Stomach smooth muscle (tissue), 2 donors: Measurements from ENCODE around the gene CCL14.
"Not testable (repeated sequence)": the region's sequence is repeated elsewhere in the genome, so short reads cannot be mapped to it uniquely, and the experiment has no call there.

Source experiments
- H3K27ac ChIP-seq: one replicate; pipeline ENCODE4 v1.7.0; 2013; ENCODE audit warnings: mild to moderate bottlenecking, low read length, inconsistent platforms
- H3K27me3 ChIP-seq, 2 donors: one replicate each; pipeline ENCODE4 v1.7.0; 2013; ENCODE audit warnings: low read length in 2 of 2; ENCODE audit not compliant: insufficient read depth in 2 of 2, control insufficient read depth in 1 of 2
- H3K36me3 ChIP-seq, 2 donors: one replicate each; pipeline ENCODE4 v1.7.0; 2013; ENCODE audit warnings: low read length in 2 of 2; ENCODE audit not compliant: control insufficient read depth in 2 of 2, insufficient read depth in 2 of 2
- H3K4me1 ChIP-seq: one replicate; pipeline ENCODE4 v1.7.0; 2013; ENCODE audit warnings: low read length; ENCODE audit not compliant: control insufficient read depth, insufficient read depth
- H3K4me3 ChIP-seq, 2 donors: one replicate each; pipeline ENCODE4 v1.7.0; 2013; ENCODE audit warnings: low read length in 2 of 2
- H3K9ac ChIP-seq, 2 donors: one replicate each; pipeline ENCODE4 v1.7.0; 2013; ENCODE audit warnings: low read length in 2 of 2, mild to moderate bottlenecking in 1 of 2
- H3K9me3 ChIP-seq, 2 donors: one replicate each; pipeline ENCODE4 v1.7.0; 2013; ENCODE audit warnings: low read length in 2 of 2; ENCODE audit not compliant: control insufficient read depth in 2 of 2
- donor health status: healthy.
- donor health status: Pancreatic carcinoma.

Gene CCL14

GRCh38 chr17:35986643-35987042 lies at the start of gene CCL14:
CCL14 (minus strand) TSS chr17:35986729; CDS start chr17:35986649, 80 bp downstream.
- H3K4me3 ChIP-seq: peak within 1 kb of the TSS in 1 of 2 donors; percentile 44
- H3K27ac ChIP-seq: no peak within 1 kb of the TSS
- no peaks in the 10 kb centered on the region for H3K36me3 ChIP-seq

GRCh38 chr17:36036235-36036634 lies 49.7 kb upstream of the CCL14 start:
- no peak overlapping the region for H3K27ac ChIP-seq

More at GRCh38 chr17:35986643-35987042, at the start of gene CCL14:
- Histone ChIP-seq H3K4me1 (no peaks in the 10 kb centered on the region), H3K9ac (no peak within 1 kb of the TSS), H3K27me3 (peaks cover 0 to 3% of the 10 kb centered on the region in 2 donors), H3K9me3 (no peaks in the 10 kb centered on the region)

GRCh38 chr17:36034127-36034526 lies 47.6 kb upstream of the CCL14 start:
- H3K9ac ChIP-seq: no peak overlapping the region
- no peaks in the 10 kb centered on the region for H3K4me1 ChIP-seq
- H3K27ac ChIP-seq: no peak overlapping the region
- no peaks in the 10 kb centered on the region for H3K27me3 ChIP-seq
- no peak overlapping the region for H3K4me3 ChIP-seq
- no peaks in the 10 kb centered on the region for H3K36me3 ChIP-seq
- no peaks in the 10 kb centered on the region for H3K9me3 ChIP-seq

More at GRCh38 chr17:36036235-36036634, 49.7 kb upstream of the CCL14 start:
- no peaks in the 10 kb centered on the region for H3K36me3 ChIP-seq
- H3K27me3 ChIP-seq: no peaks in the 10 kb centered on the region
- no peaks in the 10 kb centered on the region for H3K4me1 ChIP-seq
- H3K9me3 ChIP-seq: no peaks in the 10 kb centered on the region
- H3K9ac ChIP-seq: no peak overlapping the region
- no peak overlapping the region for H3K4me3 ChIP-seq

- no peak overlapping the region for H3K9ac ChIP-seq
Observed at GRCh38 chr17:36030956-36031355, 44.4 kb upstream of the CCL14 start.

GRCh38 chr17:36027761-36028160 lies 41.2 kb upstream of the CCL14 start:
- Histone ChIP-seq H3K9me3 (no peaks in the 10 kb centered on the region), H3K9ac (no peak overlapping the region), H3K27me3 (peaks cover 0 to 4% of the 10 kb centered on the region in 2 donors), H3K27ac (no peak overlapping the region), H3K4me1 (no peaks in the 10 kb centered on the region), H3K4me3 (no peak overlapping the region), H3K36me3 (no peaks in the 10 kb centered on the region)

More at GRCh38 chr17:36030956-36031355, 44.4 kb upstream of the CCL14 start:
- Histone ChIP-seq H3K36me3 (no peaks in the 10 kb centered on the region), H3K27me3 (no peaks in the 10 kb centered on the region), H3K9me3 (no peaks in the 10 kb centered on the region), H3K4me1 (no peaks in the 10 kb centered on the region), H3K27ac (no peak overlapping the region), H3K4me3 (no peak overlapping the region)

GRCh38 chr17:36024106-36024869 lies 37.8 kb upstream of the CCL14 start:
- no peaks in the 10 kb centered on the region for H3K36me3 ChIP-seq
- H3K27me3 ChIP-seq: peaks cover 0 to 4% of the 10 kb centered on the region in 2 donors
- no peak overlapping the region for H3K4me3 ChIP-seq

GRCh38 chr17:36019423-36019822 lies 32.9 kb upstream of the CCL14 start:
- Histone ChIP-seq H3K9ac (no peak overlapping the region), H3K27me3 (peaks cover 0 to 7% of the 10 kb centered on the region in 2 donors), H3K4me3 (no peak overlapping the region), H3K9me3 (no peaks in the 10 kb centered on the region), H3K27ac (no peak overlapping the region), H3K36me3 (no peaks in the 10 kb centered on the region), H3K4me1 (no peaks in the 10 kb centered on the region)

More at GRCh38 chr17:36024106-36024869, 37.8 kb upstream of the CCL14 start:
- Histone ChIP-seq H3K9ac (no peak overlapping the region), H3K27ac (no peak overlapping the region), H3K9me3 (no peaks in the 10 kb centered on the region), H3K4me1 (no peaks in the 10 kb centered on the region)

GRCh38 chr17:36017799-36018198 lies 31.3 kb upstream of the CCL14 start, which contains the start of gene CCL23:
CCL23 (minus strand) TSS chr17:36017972; CDS start chr17:36017897, 75 bp downstream.
- Histone ChIP-seq H3K27me3 (peaks cover 0 to 3% of the 10 kb centered on the region in 2 donors), H3K36me3 (no peaks in the 10 kb centered on the region), H3K9me3 (no peaks in the 10 kb centered on the region), H3K27ac (no peak within 1 kb of the TSS), H3K4me3 (no peak within 1 kb of the TSS), H3K9ac (no peak within 1 kb of the TSS), H3K4me1 (no peaks in the 10 kb centered on the region)

- H3K9ac ChIP-seq: no peak overlapping the region
- H3K36me3 ChIP-seq: no peaks in the 10 kb centered on the region
- H3K9me3 ChIP-seq: peaks cover 7 to 10% of the 10 kb centered on the region in 2 donors
- H3K27me3 ChIP-seq: peaks cover 0 to 6% of the 10 kb centered on the region in 2 donors
- H3K4me3 ChIP-seq: no peak overlapping the region
- H3K27ac ChIP-seq: no peak overlapping the region
- no peaks in the 10 kb centered on the region for H3K4me1 ChIP-seq
Observed at GRCh38 chr17:36016555-36016954, 30.0 kb upstream of the CCL14 start.

GRCh38 chr17:36015895-36016294 lies 29.4 kb upstream of the CCL14 start:
- H3K4me1 ChIP-seq, H3K4me3 ChIP-seq, H3K27ac ChIP-seq, H3K9ac ChIP-seq, H3K27me3 ChIP-seq, H3K36me3 ChIP-seq: not testable (repeated sequence)
- H3K9me3 ChIP-seq: peaks cover 11 to 12% of the 10 kb centered on the region in 2 donors

GRCh38 chr17:36014946-36015345 lies 28.4 kb upstream of the CCL14 start:
- H3K4me1 ChIP-seq: no peaks in the 10 kb centered on the region
- H3K9me3 ChIP-seq: peaks cover 12 to 13% of the 10 kb centered on the region in 2 donors
- no peak overlapping the region for H3K4me3 ChIP-seq
- H3K27ac ChIP-seq: no peak overlapping the region
- peaks cover 0 to 6% of the 10 kb centered on the region in 2 donors for H3K27me3 ChIP-seq
- H3K36me3 ChIP-seq: no peaks in the 10 kb centered on the region
- no peak overlapping the region for H3K9ac ChIP-seq
